Measurements from ENCODE around the gene LYRM9.
"Not testable (repeated sequence)": the region's sequence is repeated elsewhere in the genome, so short reads cannot be mapped to it uniquely, and the experiment has no call there.

LYRM9 gene

GRCh38 chr17:27892866-27893769 lies at the start of gene LYRM9:
LYRM9 (minus strand) TSS chr17:27893365; CDS start chr17:27882694, 10,671 bp downstream.
- DNase-seq: peak; percentile 95

DNA sequence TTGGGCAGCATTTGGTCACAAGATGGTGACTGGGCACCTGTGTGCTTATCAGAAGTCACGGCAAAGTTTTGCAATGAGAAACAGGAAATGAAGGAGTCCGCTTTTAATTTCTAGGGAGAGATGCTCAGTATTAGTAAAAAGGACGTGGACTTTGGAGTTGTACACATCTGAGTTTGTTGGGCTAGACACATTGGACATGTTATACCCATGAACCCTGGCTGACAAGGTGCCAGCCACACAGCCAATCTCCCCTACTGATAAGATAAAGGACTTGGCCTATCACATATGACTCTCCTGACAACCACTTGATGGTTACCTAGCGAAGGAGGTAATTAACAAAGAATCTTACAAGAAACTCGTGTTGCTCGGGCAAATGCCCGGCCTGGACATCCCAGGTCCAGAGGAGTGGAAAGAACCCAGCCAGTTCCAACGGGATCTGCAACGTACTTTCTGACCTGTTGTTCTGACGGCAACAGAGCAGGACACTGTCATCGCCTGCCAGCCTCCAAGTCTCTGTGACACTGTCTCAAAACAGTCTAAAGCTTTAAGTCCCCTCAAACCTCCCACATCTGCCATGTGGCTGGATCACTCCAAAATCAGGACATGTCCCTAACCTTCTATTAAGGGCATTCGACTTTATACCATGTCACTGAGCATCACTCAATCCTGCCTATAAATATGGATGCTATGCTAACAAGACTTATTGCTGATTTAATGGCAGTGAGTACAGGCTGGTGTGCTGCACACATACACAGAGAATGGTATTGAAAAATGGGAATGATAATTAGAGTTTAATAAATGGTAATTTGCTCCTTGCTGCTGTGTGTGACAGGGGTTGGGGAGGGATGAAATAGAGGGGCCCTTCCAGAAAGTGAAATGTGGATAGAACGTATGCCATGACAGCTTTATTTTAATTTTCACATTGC lies 47.6 kb upstream of the LYRM9 start:
- DNase-seq: no peak

DNA sequence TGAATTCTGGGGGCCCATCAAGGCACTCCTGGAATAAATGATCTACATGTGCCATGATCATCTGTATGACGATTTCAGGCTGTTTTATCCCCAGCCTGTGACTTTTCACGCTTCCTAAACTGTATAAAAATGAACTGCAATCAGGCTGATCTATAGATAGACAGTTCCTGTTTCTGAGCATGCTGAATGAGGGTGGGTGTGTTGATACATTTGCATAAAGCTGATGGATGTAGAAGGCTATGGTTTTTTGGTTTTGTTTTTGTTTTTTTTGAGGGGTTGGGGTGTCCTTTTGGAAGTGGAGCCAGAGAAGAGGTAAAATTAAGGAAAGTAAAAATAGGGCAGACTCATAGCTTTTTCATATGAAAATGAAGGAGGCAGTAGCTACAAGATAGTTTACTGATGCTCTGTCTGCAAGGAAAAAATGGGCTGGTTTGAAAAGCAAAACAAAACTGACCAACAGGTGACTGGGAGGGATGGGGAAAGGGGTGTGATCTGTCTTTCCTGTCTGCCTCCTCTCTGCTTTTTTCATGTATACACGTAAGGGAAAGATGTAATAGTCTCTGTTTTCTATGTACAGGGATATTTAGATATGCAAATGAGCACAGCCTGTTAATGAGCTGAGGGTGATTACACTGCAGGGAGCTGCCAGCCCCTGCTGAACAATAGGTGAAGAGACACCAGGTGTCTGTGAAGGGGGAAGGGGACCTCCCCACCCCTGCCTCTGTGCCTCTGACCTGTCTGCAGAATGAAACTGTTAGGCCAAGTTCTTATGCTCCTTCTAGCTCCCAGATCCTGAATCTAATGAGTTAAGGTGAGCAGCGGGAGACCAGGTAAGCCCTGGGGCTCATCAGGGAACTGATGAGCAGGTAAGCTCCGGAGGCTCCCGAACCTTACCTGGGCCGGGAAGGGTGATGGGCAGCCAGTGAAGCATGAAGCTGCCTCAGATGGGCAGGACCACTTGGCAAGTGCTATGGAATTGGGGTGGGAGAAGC lies 46.6 kb upstream of the LYRM9 start:
- DNase-seq: no peak

GRCh38 chr17:27938864-27939263 lies 45.7 kb upstream of the LYRM9 start:
- DNase-seq: no peak

DNA sequence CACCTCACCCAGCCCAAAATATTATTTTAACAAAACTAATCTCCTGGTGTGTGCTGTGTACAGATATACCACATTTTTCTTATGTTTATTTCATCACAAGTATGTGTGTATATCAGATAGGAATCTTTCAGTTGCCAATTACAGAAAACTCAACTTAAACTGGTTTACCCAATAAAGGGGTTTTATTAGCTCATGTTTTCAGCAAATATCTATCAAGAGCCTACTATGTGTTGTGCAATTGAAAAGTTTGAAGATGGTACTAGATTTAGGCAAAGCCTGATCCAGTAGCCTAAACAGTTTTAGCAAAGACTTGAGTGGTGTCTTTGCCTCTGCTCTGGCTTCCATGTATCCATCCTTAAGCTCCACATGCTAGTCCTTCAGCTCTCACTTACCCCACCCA lies 45.1 kb upstream of the LYRM9 start:
- DNase-seq: no peak

GRCh38 chr17:27937025-27937546 lies 43.9 kb upstream of the LYRM9 start:
- no peak for DNase-seq

DNA sequence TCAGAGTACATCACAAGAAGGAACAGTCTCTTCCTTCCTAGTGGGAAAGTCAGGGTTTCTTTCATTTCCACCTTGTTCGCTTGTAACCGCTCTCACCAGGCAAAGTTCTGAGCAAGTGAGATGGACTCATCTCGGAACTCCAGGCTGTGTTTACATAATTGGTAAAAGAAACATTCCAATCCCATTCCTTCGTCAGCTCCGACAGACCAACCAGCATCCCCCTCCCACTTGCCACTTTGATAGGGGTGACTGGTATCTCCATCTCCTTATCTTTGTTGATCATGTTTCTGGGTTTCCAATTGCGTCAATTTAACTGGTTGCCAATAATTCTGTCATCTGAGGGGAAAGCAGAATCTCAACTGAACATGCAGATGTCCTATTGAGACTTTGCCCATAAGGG lies 36.8 kb upstream of the LYRM9 start:
- DNase-seq: no peak

DNA sequence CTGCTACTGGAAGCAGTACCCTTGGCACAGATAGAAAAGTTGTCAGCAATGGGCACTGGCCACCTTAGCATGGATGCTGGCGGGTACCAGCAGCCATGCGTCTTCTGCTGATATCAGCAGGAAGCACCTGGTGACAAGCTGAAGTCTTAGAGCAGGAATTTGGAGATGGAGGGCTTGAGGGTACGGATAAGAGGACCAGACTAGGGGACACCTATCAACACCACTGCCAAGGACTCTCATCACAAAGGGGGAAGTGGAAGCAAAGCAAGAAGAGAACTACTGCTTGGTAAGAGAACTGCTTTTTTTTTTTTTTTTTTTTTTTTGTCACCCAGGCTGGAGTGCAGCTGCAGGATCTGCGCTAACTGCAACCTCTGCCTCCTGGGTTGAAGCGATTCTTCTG lies 35.4 kb upstream of the LYRM9 start:
- no peak for DNase-seq

- no peak for DNase-seq
Measured at GRCh38 chr17:27927781-27928180, 34.6 kb upstream of the LYRM9 start.

DNA sequence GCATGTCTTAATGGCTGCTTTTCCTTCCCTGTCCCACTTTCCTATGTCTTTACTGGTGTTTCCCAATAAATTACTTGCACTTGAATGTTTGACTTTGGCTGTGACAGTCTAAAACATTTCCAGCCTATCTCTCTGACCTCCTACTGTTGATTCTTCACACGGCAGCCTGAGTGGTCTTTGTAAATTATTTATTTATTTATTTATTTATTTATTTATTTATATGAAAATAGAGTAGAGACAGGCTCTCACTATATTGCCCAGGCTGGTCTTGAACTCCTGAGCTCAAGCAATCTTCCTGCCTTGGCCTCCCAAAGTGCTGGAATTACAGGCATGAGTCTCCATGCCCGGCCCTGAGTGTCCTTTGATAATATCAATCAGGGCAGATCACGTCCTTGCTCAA lies 28.4 kb upstream of the LYRM9 start:
- no peak for DNase-seq

- no peak for DNase-seq
Measured at GRCh38 chr17:27921077-27921476, 27.9 kb upstream of the LYRM9 start.

DNA sequence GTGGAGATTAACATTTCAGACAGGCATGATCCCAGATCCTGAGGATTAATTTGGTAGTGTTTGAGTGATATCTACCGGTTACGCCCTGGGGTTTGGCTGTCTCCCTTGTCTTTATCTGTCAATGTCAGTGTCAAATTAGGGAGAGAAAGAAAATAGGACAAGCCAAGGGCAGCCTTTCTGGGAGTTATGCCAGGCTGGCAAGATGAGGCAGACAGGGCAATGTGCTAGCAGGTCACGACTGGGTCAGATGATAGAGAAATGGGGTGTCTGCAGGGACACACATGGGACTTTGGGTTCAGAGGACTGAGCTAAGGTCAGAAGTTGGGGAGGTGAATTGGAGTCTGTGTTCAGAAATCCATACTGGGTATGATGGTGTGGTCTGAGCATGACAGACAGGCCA lies 27.4 kb upstream of the LYRM9 start:
- no peak for DNase-seq

DNA sequence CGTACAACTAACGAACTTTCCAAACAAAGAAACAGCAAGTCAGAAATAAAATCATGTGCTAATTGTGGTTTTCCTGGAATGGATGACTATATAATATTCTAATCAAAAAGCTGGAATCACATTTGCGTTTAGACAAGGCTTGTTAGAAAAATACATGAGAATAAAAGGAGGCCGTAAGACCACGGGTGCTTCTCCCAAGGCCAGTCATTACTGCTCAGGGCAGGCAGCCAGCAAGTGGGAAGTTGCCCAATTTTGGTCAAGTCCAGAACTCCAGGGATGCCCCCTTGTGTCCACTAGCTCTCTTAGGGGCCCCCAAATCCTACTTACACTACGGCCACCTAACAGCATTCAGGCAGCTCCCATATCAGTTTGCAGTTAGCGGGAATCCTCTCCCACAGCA lies 25.9 kb upstream of the LYRM9 start:
- DNase-seq: no peak

- DNase-seq: no peak
Measured at GRCh38 chr17:27918498-27918897, 25.3 kb upstream of the LYRM9 start.

GRCh38 chr17:27917000-27917399 lies 23.8 kb upstream of the LYRM9 start:
- no peak for DNase-seq

GRCh38 chr17:27915709-27916108 lies 22.5 kb upstream of the LYRM9 start:
- DNase-seq: no peak

DNA sequence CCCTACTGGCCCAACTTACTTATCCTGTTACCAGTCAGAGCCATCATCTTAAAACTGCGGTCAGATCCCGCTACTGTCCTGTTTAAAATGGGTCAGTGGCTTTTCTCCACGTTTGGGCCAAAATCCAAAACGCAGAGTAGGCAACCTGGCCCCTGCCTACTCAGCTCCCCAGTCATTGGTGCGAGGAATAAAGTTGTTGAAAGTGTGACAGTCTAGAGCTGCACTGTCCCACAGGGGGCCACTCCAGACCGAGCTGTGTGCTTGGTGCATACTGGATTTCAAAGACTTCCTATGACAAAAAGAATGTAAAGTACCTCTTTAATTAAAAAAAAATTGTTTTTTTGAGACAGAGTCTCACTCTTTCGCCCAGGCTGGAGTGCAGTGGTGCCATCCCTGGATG lies 21.2 kb upstream of the LYRM9 start:
- no peak for DNase-seq

- no peak for DNase-seq
Measured at GRCh38 chr17:27912964-27913363, 19.8 kb upstream of the LYRM9 start.

DNA sequence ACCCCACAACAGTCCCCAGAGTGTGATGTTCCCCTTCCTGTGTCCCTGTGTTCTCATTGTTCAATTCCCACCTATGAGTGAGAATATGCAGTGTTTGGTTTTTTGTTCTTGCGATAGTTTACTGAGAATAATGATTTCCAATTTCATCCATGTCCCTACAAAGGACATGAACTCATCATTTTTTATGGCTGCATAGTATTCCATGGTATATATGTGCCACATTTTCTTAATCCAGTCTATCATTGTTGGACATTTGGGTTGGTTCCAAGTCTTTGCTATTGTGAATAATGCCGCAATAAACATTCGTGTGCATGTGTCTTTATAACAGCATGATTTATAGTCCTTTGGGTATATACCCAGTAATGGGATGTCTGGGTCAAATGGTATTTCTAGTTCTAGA lies 19.1 kb upstream of the LYRM9 start:
- not testable (repeated sequence) for DNase-seq

- DNase-seq: no peak
Measured at GRCh38 chr17:27907976-27908558, 14.9 kb upstream of the LYRM9 start.

GRCh38 chr17:27906623-27907022 lies 13.5 kb upstream of the LYRM9 start:
- no peak for DNase-seq

DNA sequence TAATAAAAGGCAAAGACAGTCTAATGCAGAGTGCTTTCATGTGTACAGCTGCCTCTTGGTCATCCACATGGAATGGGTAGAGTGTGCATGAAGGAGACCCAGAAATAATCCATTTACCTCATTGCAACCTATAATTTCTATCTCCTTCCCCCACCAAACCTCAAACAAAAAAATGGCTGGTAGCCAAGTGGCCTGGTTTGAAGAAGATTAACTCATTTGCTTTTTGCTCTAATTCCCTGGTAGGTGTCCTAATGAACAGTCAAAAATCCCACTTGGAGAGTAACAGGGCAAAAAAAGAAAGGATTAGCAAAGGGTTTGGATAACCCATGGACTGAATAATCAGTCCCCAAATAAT lies 13.0 kb upstream of the LYRM9 start:
- DNase-seq: no peak

Data from stimulated activated CD4-positive, alpha-beta T cell treated with anti-CD3 and anti-CD28 coated beads, Interleukin-15, amount 100 ng/mL, for 24 hours (primary cell).